C1 segment of cervical spinal cord (tissue), 14 donors: ENCODE measurements around the gene ATP8B3.
A peak's percentile ranks its signal among the peaks of the same experiment; 100 is the strongest.

Experiments
- DNase-seq, 14 donors: peaks; one replicate each; lab custom pipeline; 2025; lab: John Stamatoyannopoulos, UW

Gene ATP8B3

DNA sequence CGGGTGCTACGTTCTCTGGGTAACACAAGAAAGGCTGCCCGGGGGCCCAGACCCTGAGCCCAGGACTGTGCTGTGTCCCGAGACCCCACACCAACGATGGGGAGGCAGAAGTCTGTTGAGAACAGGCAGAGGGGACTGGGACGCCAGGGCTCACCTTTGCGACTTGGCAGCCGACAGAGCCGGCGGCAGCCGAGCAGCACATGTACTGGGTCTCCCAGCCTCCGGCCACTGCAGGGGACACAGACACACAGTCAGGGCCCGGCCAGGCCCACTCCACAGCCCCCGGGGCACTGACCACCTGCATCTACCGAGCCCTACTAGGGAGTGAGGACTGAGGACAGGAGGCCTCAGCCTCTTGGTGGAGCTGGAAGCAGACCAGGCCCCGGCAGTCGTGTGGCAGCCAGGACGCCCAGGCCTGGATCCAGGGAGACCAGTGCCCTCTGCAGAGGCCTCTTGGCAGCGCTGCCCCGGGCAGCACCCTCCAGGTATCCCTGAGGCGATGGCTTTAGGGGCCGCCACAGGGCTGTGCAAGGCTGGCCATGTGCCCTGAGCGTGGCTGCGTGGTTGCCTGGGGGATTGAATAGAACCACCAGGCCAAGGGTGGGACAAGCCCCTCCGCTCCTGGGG, 5.6 kb upstream of the ATP8B3 start:
- DNase-seq: no peak

DNA sequence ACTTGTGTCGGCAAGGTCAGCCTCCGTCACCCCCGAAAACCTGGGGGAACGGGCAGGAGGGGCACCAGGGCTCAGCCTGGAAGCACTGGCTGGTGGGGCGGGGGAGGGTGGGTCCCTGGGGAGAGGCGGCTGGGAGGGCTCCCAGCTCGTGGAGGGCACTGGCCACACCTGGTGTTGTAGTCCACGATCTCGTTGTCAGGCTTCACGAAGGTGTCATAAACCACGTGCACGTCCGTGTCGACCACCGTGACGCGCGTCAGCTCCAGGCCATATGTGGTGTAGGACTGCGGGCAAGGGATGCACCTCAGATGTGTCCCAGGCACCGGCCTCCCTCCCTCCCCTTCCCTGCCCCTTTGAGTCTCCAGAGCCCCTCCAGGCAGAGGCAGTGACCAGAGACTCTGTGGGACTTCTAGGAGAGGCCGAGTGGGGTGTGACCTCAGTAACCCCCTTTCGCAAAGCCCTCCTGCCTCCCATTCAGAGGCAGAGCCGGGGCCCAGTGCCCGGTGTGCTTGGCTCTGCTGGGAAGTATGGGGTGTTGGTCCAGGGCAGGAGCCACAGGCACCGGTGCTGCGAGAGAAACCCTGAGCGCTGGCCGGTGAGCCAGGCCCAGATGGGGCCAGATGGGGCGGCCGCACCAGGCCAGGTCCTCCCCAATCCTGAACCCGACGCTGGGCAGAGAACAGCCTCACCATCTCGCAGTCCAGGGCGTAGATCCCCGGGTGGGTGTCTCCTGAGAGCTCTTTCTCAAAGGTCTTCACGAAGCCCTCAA, 4.6 kb upstream of the ATP8B3 start:
- no peak for DNase-seq

DNA sequence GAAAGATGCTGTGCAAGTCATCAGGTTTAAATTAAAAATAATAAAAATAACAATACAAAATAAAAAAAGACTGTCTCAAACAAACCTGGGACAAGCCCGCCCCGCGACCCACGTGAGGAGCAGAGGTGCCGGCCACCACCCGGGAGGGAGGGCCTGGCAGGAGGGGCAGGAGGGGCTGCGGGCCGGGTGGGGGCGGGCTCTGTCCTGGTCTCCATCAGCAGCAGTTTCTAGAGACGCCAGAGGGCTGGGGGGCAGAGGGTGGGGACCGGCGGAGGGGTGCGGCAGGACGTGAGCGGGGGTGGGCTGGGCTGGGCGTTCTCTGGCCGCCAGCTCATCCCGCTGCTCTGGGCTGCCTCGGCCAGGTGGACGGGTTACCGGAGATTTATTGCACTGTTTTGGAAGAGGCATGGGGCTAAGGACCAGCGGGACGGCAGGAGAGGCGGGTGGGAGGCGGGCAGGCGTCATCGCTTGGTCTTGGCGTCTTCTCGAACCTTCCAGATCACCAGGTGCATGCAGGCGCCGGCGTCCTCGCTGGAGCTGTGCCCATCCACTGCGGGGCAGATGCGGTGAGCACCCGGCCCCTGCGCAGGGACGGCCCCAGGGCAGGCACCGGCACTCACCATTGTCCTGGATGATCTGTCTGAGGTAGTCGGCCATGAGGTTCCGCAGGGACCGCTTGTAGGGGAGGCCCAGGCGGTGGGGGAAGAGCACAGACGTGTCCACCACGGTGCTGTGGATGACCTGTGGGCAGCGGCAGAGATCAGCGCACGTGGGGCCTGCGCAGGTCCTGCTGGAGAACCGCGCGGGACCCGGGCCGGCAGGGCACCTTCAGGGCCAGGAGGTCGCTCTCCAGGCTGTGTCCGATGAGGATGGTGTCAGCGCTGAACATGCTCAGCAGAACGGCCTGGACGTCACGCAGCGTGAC, 3.8 kb upstream of the ATP8B3 start:
- no peak for DNase-seq

DNA sequence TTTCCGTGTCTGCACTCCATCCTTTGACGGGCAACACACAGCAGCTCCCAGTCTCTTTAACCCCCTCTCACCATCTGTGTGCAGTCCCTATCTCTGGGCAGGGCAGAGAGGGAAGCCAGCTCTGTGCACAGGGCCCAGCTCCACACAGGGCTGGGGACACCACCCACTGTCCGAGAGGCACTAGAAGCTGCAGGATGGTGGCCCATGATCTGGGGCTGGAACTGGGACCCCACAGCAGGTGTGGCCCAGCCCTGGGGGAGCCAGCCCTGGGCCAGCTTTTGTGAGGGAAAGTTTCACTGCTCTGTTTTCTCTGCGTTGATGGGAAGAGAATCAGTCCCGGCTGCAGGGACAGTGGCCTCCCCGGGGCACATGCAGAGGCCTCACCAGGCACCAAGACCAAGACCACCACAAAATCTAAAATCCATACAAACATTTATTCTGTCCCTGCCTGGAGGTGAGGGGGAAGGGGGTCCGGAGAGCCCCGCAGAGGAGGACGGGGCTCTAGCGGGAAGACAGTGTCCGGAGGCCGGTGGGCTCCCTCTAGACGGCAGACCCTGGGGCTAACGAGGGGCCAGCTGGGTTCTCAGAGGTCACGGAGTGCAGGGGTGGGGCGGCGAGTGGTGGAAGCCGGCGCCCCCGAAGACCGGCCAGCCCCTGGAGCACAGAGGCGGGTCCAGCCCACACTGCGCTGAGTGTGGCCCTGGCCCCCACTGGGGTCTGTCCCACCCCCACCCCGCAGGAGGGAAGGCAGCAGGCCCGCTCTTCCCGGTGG, 2.9 kb upstream of the ATP8B3 start:
- no peak for DNase-seq

DNA sequence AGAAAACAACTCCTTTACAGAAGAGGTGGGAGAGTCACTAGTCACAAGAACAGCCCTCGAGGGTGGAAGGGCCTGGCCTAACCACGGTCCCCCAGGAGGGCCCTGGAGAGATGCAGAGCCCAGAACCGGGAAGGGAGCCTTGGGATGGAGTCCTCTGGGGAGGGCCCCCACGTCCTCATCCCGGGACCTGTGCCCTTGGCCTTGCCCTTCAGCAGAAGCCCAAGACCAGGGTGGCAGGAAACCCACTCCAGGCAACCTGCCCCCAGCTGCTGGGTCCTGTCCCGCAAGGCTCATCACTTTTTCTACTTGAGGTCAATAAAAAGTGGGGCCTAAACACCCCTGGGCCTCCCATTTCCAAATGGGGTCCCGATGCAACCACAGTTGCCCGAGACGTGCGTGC, 2.3 kb upstream of the ATP8B3 start:
- DNase-seq: no peak

DNA sequence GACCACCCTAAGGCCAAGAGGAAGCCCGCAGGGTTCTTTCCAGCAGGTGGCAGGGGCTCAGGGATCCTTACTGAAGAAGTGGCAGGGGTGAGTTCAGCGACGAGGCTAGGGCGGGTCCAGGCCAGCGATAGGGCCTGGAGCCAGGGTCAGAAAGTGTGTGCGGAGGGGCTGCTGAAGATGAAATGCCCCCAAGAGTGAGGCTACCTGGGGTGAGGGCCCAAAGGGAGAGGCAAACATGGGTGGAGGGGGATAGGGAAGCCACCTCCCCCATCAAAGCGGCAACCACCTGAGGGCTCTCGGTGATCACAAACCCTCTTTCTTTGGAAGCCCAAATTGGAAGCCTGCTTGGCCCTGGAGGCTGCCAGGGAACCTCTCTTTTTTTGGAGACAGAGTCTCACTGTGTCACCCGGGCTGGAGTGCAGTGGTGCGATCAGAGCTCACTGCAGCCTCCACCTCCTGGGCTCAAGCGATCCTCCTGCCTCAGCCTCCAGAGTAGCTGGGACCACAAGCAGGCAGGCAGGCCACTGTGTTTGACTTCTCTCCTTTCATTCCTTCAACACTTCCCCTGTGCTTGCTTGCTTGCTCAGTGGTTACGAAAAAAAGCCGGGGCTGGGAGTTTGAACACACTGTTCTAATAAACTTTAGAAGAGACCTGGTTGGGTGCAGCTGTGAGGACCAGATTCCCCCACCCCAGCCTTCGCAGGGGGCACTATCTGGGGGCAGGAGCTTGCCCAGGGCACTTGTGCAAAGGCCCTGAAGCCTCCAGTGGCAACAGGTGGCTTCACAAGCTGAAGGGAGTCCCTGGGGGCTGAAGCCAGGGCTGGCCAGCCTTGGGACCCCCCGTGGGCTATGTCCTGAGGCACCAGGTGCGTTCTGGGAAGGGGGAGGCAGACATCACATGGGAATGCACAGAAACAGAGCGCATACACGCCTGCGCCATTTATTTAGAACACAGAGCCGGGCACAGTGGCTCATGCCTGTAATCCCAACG, 1.4 kb upstream of the ATP8B3 start:
- no peak for DNase-seq

DNA sequence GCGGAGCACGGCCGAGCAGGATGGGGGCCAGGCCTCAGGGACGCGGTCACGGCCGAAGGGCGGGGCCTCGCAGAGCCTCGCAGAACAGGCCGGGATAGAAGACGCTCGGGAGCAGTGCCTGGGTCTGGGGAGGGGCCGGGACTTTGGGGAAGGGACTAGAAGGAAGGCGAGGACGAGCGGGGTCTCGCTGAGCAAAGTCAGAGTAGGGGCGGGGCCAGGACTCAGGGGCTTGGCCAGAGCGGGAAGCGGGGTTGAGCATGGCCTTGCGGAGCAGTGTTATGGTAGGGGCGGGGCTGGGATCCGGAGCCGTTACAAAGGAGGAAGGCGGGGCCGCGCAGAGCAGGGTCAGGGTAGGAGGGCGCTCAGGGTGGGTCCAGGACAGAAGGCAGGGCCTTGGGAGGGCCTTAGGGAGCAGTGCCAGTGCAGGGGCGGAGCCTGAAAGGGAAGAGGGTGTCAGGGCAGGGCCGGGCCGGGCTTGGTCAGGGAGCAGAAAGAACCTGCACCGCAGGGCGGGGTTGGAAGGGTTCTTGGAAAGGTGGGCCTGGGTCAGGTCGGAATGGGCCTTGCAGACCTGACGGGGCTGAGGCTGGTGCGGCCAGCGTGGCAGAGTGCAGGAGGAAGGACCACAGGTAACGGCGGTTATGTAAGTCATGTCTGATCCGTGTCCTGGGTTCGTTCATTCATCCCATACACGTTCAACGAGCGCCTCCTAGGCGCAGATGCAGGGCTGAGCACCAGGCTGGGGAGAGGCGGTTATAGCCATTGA, 533 bp upstream of the ATP8B3 start:
- DNase-seq: peak in 13 of 14 donors; percentile 4 to 79 (median 57)

DNA sequence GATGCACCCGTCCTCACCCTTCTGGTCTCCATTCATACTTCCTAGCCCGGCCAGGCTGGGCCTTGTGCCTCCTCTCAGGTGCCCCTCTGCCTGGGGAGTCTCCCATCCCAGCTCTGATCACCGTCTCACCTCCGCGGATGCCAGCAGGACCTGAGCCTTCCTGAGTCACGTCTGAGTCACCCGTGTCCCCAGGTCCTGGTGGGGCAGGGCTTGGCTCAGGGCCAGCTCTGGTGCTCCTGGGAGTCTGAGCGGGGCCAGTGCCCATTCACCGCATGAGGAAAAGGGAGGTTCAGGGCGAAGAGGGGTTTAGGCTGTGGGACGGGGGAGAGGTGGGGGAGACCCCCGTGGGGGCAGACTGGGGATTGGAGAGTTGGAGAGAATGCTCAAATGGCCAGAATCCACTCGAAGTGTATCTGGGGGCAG, 593 bp downstream of the ATP8B3 start:
- peak in 1 of 14 donors; percentile 1 for DNase-seq

DNA sequence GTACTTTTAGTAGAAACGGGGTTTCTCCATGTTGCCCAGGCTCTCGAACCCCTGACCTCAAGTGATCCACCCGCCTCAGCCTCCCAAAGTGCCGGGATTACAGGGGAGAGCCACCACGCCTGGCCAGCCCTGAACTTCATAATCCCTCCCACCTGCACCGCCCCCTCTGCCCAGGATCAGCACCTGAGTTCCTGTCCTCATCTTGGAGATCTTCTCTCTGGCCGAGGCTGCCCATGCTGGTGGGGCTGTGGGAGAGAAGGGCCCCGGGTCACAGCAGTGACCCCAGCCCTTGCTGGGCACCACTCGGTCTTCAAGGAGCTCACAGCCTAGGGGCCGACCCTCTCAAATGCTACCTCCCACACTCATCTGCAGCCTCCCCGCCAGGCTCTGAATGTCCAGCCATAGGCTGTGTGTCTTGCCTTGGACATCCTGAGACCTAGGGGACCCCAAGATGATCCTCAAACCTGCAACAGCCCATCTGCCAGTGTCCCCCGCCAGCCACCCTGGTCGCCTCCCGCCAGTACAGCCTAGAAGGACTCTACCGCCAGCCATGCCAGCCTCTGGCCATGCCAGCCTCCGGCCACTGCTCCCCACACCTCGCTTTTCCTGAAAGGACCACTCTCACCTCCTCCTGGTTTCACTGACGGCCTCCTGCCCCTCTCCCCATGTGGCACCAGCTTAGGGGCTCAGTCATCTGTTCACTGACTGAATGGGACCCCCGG, 1.5 kb downstream of the ATP8B3 start:
- DNase-seq: no peak

DNA sequence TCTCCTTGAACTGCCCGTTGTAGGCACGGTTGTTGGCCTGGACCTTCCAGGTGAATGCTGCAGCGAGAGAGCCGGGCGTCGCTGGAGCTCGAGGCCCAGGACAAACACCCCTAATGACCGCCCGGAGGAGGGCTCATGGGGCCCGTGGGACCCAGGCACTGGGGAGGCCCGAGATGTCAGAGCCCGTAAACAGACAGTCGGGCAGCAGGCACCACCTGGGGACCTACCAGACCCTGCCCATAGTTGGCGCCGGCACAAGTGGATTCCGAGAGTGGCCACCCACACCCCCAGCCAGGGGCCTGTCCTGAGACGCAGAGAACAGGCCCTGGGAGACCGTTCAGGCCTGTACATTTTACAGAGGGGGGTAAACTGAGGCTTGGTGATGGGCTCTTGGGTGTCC, 2.4 kb downstream of the ATP8B3 start:
- no peak for DNase-seq

DNA sequence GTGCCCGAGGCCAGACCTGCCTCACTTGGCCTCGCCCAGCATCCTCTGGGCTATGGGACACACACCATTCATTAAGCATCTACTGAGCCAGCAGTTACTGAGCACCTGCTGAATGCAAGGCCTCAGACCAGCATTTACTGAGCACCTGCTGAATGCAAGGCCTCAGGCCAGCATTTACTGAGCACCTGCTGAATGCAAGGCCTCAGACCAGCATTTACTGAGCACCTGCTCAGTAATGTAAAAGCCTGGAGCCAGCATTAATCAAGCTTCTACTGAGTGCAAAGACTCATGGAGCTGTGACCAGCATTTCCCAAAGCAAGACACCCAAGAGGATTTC, 3.7 kb downstream of the ATP8B3 start:
- no peak for DNase-seq

DNA sequence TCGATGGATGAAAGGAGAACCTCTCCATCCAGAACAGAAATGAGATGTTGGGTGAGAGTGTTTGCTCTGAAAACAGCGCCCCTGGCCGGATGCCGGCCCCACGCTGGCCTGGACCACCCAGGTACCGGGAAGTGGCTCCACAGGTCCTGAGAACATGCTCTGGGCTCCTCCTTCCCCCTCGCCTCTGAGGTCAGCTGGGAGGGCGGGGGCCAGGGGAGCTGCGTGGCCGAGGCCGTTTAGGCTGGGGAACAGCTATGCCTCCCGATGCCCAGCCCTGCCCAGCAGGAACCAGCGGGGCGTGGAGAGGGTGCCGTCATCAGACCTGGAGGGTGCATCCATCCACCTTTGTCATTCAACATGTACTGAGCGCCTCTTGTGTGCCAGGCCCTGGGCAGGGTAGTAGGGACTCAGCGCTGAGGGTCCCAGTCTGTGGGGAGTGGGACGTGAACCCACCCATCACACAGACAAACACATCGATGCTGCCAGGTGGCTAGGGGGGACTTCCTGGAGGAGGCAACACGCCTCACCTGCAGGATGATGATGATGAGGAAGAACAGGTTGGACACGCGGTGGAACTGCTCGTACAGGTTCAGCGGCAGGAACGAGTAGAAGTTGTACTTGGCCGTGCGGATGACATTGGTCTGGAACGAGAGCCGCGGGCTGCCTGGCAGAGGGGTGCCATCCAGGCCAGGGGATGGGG, 4.2 kb downstream of the ATP8B3 start:
- DNase-seq: no peak

DNA sequence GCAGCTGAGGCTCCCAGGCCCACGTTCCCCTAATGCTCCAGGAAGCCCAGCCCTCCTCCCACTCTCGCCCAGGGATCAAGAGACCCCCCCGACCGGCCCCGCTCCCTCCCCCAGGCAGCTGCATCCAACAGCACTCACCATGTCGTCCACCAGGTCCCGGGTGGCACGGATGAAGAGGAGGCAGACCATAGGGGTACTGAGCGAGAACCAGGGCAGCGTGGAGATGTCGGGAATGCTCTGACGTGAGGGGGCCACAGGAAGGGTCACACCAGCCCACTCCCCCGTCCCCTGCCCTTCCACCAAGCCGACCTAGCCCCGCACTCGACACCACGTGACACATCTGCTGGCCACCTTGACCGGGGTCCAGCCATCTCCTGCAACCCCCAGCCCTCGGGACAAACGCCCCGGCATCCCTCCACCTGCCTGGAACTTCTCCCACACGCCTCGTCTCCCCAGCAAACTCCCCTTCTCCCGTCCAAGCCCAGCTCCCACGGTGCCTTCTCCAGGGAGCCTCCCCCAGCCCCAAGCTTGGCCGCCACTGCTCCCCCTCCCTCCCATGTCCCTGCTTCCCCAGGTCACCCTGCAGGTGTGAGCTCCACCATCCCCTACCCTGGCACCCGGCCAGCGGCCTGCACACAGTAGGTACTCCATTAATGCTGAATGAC, 4.9 kb downstream of the ATP8B3 start:
- DNase-seq: no peak

DNA sequence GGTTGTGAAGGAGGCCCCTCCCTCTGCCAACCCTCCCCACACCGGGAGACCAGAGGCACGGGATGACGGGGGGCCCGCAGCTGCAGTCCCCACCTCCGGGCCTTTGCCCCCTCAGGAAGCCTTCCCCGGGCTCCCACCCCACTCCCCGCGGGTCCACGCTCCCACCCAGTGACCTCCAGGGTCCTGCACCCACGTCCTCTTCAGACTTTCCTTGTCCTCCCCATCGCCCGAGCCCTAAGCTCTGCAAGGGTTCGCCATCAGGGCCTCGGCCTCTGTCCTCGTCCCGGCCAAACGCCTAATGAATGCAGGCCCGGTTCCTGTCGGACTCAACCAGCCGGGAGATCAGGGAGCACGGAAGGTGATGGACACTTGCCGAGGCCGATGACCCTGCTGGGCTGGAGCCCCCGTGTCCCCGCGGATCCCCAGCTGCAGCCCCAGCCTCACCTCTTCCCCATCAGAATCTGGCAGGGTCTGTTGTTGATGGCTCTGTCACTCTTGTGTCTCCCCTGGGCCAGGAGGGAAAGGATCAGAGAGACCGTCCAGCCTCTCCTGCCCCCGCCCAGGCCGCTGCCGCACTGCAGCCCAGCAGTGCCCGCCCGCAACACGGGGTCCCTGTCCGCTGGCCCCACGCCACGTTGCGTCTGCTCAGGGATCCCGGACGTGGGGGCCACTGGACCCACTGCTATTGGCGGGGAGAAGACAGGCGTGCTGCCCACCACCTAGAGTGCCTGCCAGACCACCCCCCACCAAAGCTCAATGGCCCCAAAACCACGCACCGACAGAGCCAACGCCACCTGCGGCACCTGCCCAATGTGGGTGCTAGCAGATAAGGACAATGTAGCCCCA, 5.7 kb downstream of the ATP8B3 start:
- DNase-seq: no peak

DNA sequence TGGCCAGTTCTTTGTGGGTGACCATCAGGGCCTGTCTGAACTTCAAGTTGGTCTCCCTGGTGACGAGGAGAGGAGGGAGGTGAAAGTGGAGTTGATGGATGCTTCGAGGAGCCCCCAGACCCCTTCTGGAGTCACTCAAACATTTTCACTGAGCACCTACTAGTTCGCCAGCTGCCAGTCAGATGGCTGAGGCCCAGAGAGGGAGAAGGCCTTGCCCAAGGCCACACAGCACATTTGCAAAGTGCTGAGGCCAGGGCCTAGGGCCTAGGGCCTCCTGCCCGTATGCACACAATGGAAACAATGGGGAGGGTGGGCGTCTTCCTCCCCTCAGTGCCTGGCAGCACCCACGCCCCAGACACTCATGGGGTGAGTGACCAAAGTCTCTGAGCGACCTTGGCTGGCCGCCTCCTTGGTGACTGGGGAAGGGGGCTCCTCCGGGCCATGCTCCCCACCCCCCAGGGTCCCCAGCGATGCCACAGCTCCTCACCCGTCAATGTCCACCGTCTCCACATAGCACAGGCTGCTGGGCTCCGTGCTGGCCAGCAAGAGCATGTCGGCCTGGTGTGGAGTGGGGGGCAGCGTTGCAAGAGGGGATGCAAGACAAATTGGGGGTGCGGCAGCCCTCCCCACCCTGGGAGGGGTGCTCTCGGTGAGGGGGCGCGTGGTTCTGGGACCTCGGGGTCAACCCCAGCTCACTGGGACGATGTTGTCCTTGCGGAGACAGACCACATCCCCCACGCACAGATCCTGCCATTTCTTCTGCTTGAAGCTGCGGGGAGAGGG, 6.5 kb downstream of the ATP8B3 start:
- no peak for DNase-seq

DNA sequence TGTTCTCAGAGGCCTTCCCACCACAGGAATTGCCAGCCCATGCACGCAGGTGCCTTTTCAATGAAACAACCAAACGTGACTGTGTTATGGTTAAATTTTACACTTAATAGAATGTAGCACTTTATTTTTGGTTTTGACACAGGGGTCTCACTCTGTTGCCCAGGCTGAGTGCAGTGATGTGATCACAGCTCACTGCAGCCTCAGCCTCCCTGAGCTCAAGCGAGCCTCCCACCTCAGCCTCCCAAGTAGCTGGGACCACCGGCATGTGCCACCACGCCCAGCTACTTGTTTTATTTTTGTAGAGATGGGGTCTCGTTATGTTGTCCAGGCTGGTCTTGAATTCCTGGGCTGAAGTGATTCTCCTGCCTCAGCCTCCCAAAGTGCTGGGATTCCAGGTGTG, 7.2 kb downstream of the ATP8B3 start:
- DNase-seq: no peak
